Esophagus squamous epithelium (tissue), 4 donors: Measurements from ENCODE around the gene SKOR1.

Experiments used
- CTCF ChIP-seq, 6 experiments: fragments of 450-650 bp in 4 of 6; fragments of 200-600 bp in 2 of 6; sonication (generic) in 2 of 6; IDR thresholded peaks; one replicate each; pipeline ENCODE4 v1.5.1; 2016 to 2019; ENCODE audit warnings: antibody characterized with exemption in 6 of 6, mild to moderate bottlenecking in 4 of 6, moderate library complexity in 4 of 6
- POLR2A ChIP-seq, 4 donors: fragments of 450-650 bp; IDR thresholded peaks; one replicate each; pipeline ENCODE4 v1.6.1; 2017; ENCODE audit warnings: antibody characterized with exemption in 4 of 4, mild to moderate bottlenecking in 4 of 4, moderate library complexity in 3 of 4

GRCh38 chr15:67861983-67862382 lies 36.7 kb downstream of the SKOR1 start:
- TF ChIP-seq CTCF (IDR thresholded peaks at IDR 0.05) (no peak), POLR2A (IDR thresholded peaks at IDR 0.05) (no peak)
